B cell (primary cell): Measurements from ENCODE around the gene EEF1AKMT3.

Experiments
- EZH2 ChIP-seq: IDR thresholded peaks from 2 replicates; pipeline ENCODE4 v1.6.1; 2012; ENCODE audit warnings: borderline replicate concordance, low read depth, mild to moderate bottlenecking, moderate library complexity, low read length; ENCODE audit not compliant: insufficient read depth, poor library complexity, severe bottlenecking
- TF ChIP-seq, protein P1 (sequence below): fragments of 200-600 bp; IDR thresholded peaks from one replicate; pipeline ENCODE4 v1.8.0; 2022; ENCODE audit warnings: antibody characterized with exemption, mild to moderate bottlenecking

DNA sequence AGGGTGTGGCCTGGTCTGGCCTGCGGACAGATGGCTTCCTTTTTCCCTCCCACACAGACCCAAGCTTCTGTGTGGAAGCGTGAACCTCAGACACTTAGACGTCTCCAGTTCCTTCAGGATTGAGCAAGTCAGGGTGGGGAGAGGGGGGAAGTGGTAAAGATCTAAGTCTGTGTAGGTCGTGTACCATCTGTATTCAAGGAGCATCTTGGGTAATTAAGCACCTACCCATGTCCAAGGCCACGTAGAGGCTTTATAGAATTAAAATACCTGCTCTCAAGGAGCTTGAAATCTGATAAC is 44.4 kb downstream of the EEF1AKMT3 start:
- TF ChIP-seq, protein P1, sequence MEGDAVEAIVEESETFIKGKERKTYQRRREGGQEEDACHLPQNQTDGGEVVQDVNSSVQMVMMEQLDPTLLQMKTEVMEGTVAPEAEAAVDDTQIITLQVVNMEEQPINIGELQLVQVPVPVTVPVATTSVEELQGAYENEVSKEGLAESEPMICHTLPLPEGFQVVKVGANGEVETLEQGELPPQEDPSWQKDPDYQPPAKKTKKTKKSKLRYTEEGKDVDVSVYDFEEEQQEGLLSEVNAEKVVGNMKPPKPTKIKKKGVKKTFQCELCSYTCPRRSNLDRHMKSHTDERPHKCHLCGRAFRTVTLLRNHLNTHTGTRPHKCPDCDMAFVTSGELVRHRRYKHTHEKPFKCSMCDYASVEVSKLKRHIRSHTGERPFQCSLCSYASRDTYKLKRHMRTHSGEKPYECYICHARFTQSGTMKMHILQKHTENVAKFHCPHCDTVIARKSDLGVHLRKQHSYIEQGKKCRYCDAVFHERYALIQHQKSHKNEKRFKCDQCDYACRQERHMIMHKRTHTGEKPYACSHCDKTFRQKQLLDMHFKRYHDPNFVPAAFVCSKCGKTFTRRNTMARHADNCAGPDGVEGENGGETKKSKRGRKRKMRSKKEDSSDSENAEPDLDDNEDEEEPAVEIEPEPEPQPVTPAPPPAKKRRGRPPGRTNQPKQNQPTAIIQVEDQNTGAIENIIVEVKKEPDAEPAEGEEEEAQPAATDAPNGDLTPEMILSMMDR = no peak
- TF ChIP-seq EZH2 = no peak
